Loucy (cell line): Measurements from ENCODE around the gene FOXC1.

Source experiments
- CTCF ChIP-seq: fragments of 200-600 bp; sonication (generic); conservative IDR thresholded peaks from 2 replicates; pipeline ENCODE4 v1.5.1; 2014; ENCODE audit warnings: mild to moderate bottlenecking, antibody characterized with exemption, low read length
- EZH2phosphoT487 ChIP-seq: fragments of 200-600 bp; IDR thresholded peaks from 2 replicates; pipeline ENCODE4 v1.6.1; 2018; ENCODE audit warnings: antibody characterized with exemption, mild to moderate bottlenecking, moderate library complexity, borderline replicate concordance

GRCh38 chr6:1643111-1643510, 33.4 kb downstream of the FOXC1 start:
- TF ChIP-seq CTCF (no peak), EZH2phosphoT487 (no peak)
